ENCODE data around the gene SHMT1. TPM values are rescaled to one million over a fixed set of nuclear protein-coding genes. Genes with fewer than 3 reads are reported as not detected.
"Not testable (repeated sequence)": the region's sequence is repeated elsewhere in the genome, so short reads cannot be mapped to it uniquely, and the experiment has no call there.

The SHMT1 gene
- total RNA-seq, 1 donor from 2014 or later = 13.0 TPM

- H3K4me3 ChIP-seq (ENCODE audit: low read depth, low read length); DNase-seq (ENCODE audit: low read depth); H3K36me3 ChIP-seq (ENCODE audit: control insufficient read depth, insufficient read depth, low read length): not testable (repeated sequence)
- H3K27me3 ChIP-seq (ENCODE audit: control insufficient read depth, insufficient read depth, low read length) = peaks cover 28% of the 10 kb centered on the region
These were observed 19.7 kb upstream of the SHMT1 start for GRCh38 chr17:18383079-18383481.

- Histone ChIP-seq H3K4me3 (ENCODE audit: low read depth, low read length) (no peak overlapping the region), H3K27me3 (ENCODE audit: control insufficient read depth, insufficient read depth, low read length) (peaks cover 28% of the 10 kb centered on the region), H3K36me3 (ENCODE audit: control insufficient read depth, insufficient read depth, low read length) (no peaks in the 10 kb centered on the region)
- no peak for DNase-seq (ENCODE audit: low read depth)
- no peak for TF ChIP-seq CTCF (IDR thresholded peaks at IDR 0.05; ENCODE audit: insufficient read depth, low read length, poor library complexity, severe bottlenecking)
These were observed 19.2 kb upstream of the SHMT1 start for GRCh38 chr17:18382441-18383078.

DNA sequence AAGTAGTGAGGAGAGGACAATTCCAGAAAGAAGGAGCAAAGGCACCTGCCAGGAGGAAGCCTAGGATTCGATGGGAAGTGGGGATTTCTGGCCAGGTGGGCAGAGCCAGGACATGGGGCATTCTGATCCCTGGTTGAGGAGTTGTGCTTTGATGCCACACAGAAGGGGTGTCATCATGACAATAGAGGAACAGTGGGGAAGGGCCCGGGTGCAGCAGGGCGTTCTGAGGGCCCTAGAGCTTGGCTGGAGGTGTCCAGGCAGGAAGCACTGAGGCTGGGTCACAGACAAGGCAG, 18.5 kb upstream of the SHMT1 start:
- H3K4me3 ChIP-seq (ENCODE audit: low read depth, low read length) = no peak overlapping the region

DNA sequence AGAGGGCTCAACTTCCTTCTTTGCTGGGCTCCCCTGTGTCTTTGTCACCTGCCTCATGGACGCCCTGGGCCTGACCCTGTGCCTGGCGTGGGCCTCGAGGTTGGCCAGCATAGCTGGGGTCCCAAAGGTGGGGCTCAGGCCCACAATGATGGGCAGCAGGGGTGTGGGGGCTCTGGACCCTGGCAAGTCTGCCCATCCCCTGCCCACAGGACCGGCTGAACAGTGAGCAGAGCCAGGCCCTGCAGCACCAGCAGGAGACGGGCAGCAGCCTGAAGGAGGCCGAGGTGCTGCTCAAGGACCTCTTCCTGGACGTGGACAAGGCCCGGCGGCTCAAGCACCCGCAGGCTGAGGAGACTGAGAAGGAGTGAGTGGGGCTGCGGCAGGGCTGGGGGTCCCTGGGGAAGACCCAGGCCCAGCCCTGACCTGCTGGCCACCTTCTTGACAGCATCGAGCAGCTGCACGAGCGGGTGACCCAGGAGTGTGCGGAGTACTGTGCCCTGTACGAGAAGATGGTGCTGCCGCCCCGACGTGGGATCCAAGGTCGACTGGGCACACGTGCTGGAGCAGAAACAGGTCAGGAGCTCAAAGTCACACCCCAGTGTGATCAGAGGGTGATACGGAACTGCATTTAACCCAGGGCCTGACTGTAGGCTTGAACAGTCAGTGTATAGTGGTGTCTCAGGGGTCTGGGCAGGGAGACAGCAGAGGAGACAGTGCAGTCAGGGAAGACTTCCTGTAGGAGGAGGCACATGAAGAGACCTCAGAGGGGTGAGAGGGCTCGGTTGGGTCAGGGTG, 18.0 kb upstream of the SHMT1 start:
- TF ChIP-seq CTCF (IDR thresholded peaks at IDR 0.05; ENCODE audit: insufficient read depth, low read length, poor library complexity, severe bottlenecking) = no peak
- Histone ChIP-seq H3K27me3 (ENCODE audit: control insufficient read depth, insufficient read depth, low read length) (peaks cover 28% of the 10 kb centered on the region), H3K36me3 (ENCODE audit: control insufficient read depth, insufficient read depth, low read length) (no peaks in the 10 kb centered on the region), H3K4me3 (ENCODE audit: low read depth, low read length) (no peak overlapping the region)
- no peak for DNase-seq (ENCODE audit: low read depth)

More for the DNA sequence above, 18.5 kb upstream of the SHMT1 start:
- H3K27me3 ChIP-seq (ENCODE audit: control insufficient read depth, insufficient read depth, low read length) = peaks cover 28% of the 10 kb centered on the region
- no peaks in the 10 kb centered on the region for H3K36me3 ChIP-seq (ENCODE audit: control insufficient read depth, insufficient read depth, low read length)
- no peak for DNase-seq (ENCODE audit: low read depth)
- no peak for TF ChIP-seq CTCF (IDR thresholded peaks at IDR 0.05; ENCODE audit: insufficient read depth, low read length, poor library complexity, severe bottlenecking)

DNA sequence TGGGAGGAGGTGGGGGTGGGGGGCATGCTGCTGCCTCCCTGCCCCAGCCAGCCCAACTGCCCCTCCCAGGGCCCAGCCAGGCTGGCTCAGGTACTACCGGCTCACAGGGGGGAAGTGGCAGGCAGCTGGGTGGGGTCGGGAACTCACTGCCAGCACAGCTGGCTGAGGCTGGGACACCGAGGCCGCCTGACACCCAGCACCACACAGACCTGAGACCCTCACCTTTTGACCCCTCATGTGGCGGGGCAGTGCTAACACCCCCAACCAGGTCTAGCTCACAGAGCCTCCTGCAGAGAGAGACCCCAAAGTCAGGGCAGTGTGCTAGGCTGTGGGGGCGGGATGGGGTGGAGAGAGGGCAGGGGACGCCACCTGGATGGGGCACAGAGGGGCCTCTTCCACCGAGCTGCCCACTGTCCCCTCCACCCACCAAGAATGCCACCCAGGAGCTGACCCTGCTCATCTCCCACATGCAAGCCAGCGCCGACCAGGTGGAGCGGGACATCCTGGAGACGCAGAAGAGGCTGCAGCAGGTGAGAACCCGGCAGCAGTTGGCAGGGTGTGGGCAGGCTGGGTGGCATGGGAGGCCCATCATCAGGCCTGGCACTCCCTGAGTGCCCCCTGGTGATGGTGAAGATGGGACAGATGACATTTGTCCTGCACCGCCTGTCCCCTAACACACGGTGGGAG, 17.3 kb upstream of the SHMT1 start:
- H3K36me3 ChIP-seq (ENCODE audit: control insufficient read depth, insufficient read depth, low read length) = no peaks in the 10 kb centered on the region
- peaks cover 28% of the 10 kb centered on the region for H3K27me3 ChIP-seq (ENCODE audit: control insufficient read depth, insufficient read depth, low read length)
- TF ChIP-seq CTCF (IDR thresholded peaks at IDR 0.05; ENCODE audit: insufficient read depth, low read length, poor library complexity, severe bottlenecking) = no peak
- DNase-seq (ENCODE audit: low read depth) = no peak
- no peak overlapping the region for H3K4me3 ChIP-seq (ENCODE audit: low read depth, low read length)
